Suprapubic skin (tissue), 4 donors: ENCODE measurements around the gene ZNF71. TPM values are rescaled to one million over a fixed set of nuclear protein-coding genes. Genes with fewer than 3 reads are reported as not detected.

Source experiments
- DNase-seq, 2 donors: peaks; one replicate each; pipeline ENCODE4 v3.0.0-alpha.2; 2019; ENCODE audit warnings: low spot score in 2 of 2
- H3K27ac ChIP-seq: fragments of 200-600 bp; sonication (generic); one replicate; pipeline ENCODE4 v1.5.1; 2019
- H3K27me3 ChIP-seq: fragments of 200-600 bp; sonication (generic); one replicate; pipeline ENCODE4 v1.5.1; 2019
- H3K36me3 ChIP-seq: fragments of 200-600 bp; sonication (generic); one replicate; pipeline ENCODE4 v1.5.1; 2019
- H3K4me1 ChIP-seq: fragments of 200-600 bp; sonication (generic); one replicate; pipeline ENCODE4 v1.5.1; 2019
- H3K4me3 ChIP-seq: fragments of 200-600 bp; sonication (generic); one replicate; pipeline ENCODE4 v1.5.1; 2019; ENCODE audit warnings: mild to moderate bottlenecking
- H3K9me3 ChIP-seq: fragments of 200-600 bp; sonication (generic); one replicate; pipeline ENCODE4 v1.5.1; 2019
- CTCF ChIP-seq, 2 donors: fragments of 200-600 bp in 1 of 2; fragments of 450-650 bp in 1 of 2; sonication (generic) in 1 of 2; IDR thresholded peaks; one replicate each; pipeline ENCODE4 v1.5.1; 2016 to 2019; ENCODE audit warnings: antibody characterized with exemption in 2 of 2, mild to moderate bottlenecking in 1 of 2, moderate library complexity in 1 of 2
- EP300 ChIP-seq: sonication (generic); formaldehyde crosslinking; IDR thresholded peaks from one replicate; pipeline ENCODE4 v1.6.1; 2017; ENCODE audit warnings: antibody characterized with exemption
- POLR2A ChIP-seq, 2 donors: fragments of 450-650 bp; IDR thresholded peaks; one replicate each; pipeline ENCODE4 v1.6.1; 2017; ENCODE audit warnings: antibody characterized with exemption in 2 of 2, mild to moderate bottlenecking in 2 of 2, moderate library complexity in 2 of 2
- POLR2AphosphoS5 ChIP-seq, 3 donors: sonication (generic); formaldehyde crosslinking; IDR thresholded peaks; one replicate each; pipeline ENCODE4 v1.6.1; 2017; ENCODE audit warnings: antibody characterized with exemption in 3 of 3
- WGBS: methylation state at CpG from one replicate; pipeline ENCODE4 v1.1.5; 2018; 5-methylcytosine and 5-hydroxymethylcytosine counted together
- total RNA-seq, 4 donors: library from RNA; depleted of rRNA; stranded (reverse); fragments of >200 nt; gene quantifications; one replicate each; pipeline ENCODE4 v1.1.0, GENCODE V29; 2016

The ZNF71 gene
- total RNA-seq, 4 donors from 2014 or later = 5.0 to 15.9 (median 7.5) TPM

DNA sequence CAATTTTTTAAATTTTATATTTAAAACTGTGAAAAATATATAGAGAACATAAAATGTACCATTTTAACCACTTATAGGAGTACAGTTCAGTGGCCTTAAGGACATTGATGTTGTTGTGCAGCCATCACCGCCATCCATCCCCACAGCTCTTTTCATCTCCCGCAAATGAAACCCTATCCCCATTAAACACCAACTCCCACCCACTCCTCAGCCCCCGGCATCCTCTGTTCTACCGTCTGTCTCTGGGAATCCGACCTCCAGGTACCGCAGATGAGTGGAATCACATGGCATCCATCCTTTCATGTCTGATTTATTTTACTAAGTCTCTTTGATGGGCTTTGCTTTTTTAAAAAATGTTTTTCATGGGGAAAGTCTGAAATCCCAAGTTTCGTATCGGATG, 24.0 kb downstream of the ZNF71 start:
- WGBS = 71% methylated on average over 8 of the region's 8 CpGs

DNA sequence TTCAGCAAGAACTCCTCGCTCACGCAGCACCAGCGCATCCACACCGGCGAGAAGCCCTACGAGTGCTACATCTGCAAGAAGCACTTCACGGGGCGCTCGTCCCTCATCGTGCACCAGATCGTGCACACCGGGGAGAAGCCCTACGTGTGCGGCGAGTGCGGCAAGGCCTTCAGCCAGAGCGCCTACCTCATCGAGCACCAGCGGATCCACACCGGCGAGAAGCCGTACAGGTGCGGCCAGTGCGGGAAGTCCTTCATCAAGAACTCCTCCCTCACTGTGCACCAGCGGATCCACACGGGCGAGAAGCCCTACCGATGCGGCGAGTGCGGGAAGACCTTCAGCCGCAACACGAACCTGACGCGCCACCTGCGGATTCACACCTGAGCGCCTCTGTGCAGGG, 27.3 kb downstream of the ZNF71 start:
- Histone ChIP-seq H3K27ac (no peak overlapping the region), H3K9me3 (peaks cover 25% of the 10 kb centered on the region), H3K36me3 (peaks cover 61% of the 10 kb centered on the region), H3K4me3 (no peak overlapping the region), H3K4me1 (no peaks in the 10 kb centered on the region), H3K27me3 (no peaks in the 10 kb centered on the region)
- no peak for DNase-seq
- TF ChIP-seq POLR2AphosphoS5 (IDR thresholded peaks at IDR 0.05) = no peak
- no peak for TF ChIP-seq POLR2A (IDR thresholded peaks at IDR 0.05)
- TF ChIP-seq CTCF (IDR thresholded peaks at IDR 0.05) = no peak
- no peak for TF ChIP-seq EP300
- WGBS = 93% methylated on average over 17 of the region's 37 CpGs

More for the DNA sequence above, 24.0 kb downstream of the ZNF71 start:
- peaks cover 56% of the 10 kb centered on the region for H3K36me3 ChIP-seq
- no peak overlapping the region for H3K27ac ChIP-seq
- no peaks in the 10 kb centered on the region for H3K4me1 ChIP-seq
- no peak for TF ChIP-seq POLR2A (IDR thresholded peaks at IDR 0.05)
- no peak for DNase-seq
- H3K9me3 ChIP-seq = peaks cover 32% of the 10 kb centered on the region
- H3K27me3 ChIP-seq = no peaks in the 10 kb centered on the region
- H3K4me3 ChIP-seq = no peak overlapping the region

GRCh38 chr19:56623006-56623405, 27.9 kb downstream of the ZNF71 start:
- no peak for DNase-seq
- Histone ChIP-seq H3K27me3 (no peaks in the 10 kb centered on the region), H3K9me3 (peaks cover 27% of the 10 kb centered on the region), H3K4me3 (no peak overlapping the region), H3K36me3 (peaks cover 54% of the 10 kb centered on the region), H3K27ac (no peak overlapping the region), H3K4me1 (no peaks in the 10 kb centered on the region)
- TF ChIP-seq EP300 (no peak), POLR2A (IDR thresholded peaks at IDR 0.05) (no peak), CTCF (IDR thresholded peaks at IDR 0.05) (no peak), POLR2AphosphoS5 (IDR thresholded peaks at IDR 0.05) (no peak)
- 77% methylated on average over 8 of the region's 9 CpGs for WGBS

DNA sequence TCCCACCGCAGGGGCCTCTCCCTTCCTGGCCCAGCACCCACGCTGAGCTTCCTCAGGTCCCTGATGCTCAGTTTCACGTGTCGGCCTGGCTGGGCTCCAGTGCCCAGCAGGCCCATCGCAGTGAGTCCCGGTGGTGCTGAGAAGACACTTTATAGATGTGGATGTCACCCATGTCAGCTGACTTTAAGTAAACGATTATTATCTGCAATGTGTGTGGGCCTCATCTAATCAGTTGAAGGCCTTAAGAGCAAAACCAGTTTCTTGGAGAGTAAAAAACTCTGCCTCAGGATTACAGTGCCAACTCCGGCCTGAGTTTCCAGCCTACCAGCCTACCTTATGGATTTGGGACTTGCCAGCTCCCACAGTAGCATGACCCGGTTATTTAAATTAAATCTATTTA, 30.6 kb downstream of the ZNF71 start:
- TF ChIP-seq POLR2A (IDR thresholded peaks at IDR 0.05) (no peak), EP300 (no peak), CTCF (IDR thresholded peaks at IDR 0.05) (no peak), POLR2AphosphoS5 (IDR thresholded peaks at IDR 0.05) (no peak)

DNA sequence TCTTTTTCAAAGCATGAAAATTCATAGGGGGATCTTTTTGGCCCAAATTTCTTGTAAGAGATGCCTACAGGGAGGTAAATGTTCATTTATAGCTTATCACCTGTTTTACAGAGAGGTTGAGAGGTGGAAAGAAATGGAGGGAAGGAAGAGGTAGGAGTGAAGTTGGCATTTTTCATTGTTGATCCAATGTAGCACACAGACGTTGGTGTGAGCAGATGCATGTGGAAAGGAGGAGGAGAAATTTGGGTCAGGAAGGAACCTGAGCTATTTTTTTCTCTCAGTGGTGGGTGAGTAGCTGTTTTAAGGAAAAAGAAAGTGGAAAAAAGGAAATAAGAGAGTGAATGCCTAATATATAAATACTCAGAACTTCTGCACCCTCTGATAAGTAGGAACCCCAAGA, 37.9 kb downstream of the ZNF71 start:
- WGBS = 20% methylated on average over 1 of the region's 1 CpG
- H3K9me3 ChIP-seq = peaks cover 32% of the 10 kb centered on the region
- H3K4me1 ChIP-seq = no peaks in the 10 kb centered on the region

More for the DNA sequence above, 30.6 kb downstream of the ZNF71 start:
- Histone ChIP-seq H3K36me3 (peaks cover 49% of the 10 kb centered on the region), H3K4me3 (no peak overlapping the region), H3K27ac (no peak overlapping the region), H3K27me3 (no peaks in the 10 kb centered on the region), H3K9me3 (peaks cover 43% of the 10 kb centered on the region), H3K4me1 (no peaks in the 10 kb centered on the region)
- 93% methylated on average over 9 of the region's 9 CpGs for WGBS
- no peak for DNase-seq

More for the DNA sequence above, 37.9 kb downstream of the ZNF71 start:
- Histone ChIP-seq H3K36me3 (no peaks in the 10 kb centered on the region), H3K4me3 (no peak overlapping the region), H3K27ac (no peak overlapping the region), H3K27me3 (no peaks in the 10 kb centered on the region)
- DNase-seq = no peak
- no peak for TF ChIP-seq POLR2A (IDR thresholded peaks at IDR 0.05)
- no peak for TF ChIP-seq CTCF (IDR thresholded peaks at IDR 0.05)
- TF ChIP-seq EP300 = no peak
- no peak for TF ChIP-seq POLR2AphosphoS5 (IDR thresholded peaks at IDR 0.05)
